ENCODE measurements around the gene PPP5C. TPM values are rescaled to one million over a fixed set of nuclear protein-coding genes. Genes with fewer than 3 reads are reported as not detected.
"Not testable (repeated sequence)": the region's sequence is repeated elsewhere in the genome, so short reads cannot be mapped to it uniquely, and the experiment has no call there.

The PPP5C gene
- total and polyA plus RNA-seq, 3 experiments from 2014 or later = 38.7 to 124 (median 124) TPM

GRCh38 chr19:46411925-46412649, 65.2 kb downstream of the PPP5C start:
- Mint-ChIP-seq H3K4me1 (peaks cover 5 to 25% (median 14%) of the 10 kb centered on the region in 3 donors), H3K4me3 (no peak overlapping the region), H3K9me3 (peaks cover 0 to 2% (median 0%) of the 10 kb centered on the region in 5 donors), H3K27me3 (peaks cover 62 to 76% of the 10 kb centered on the region in 2 donors), H3K36me3 (no peaks in the 10 kb centered on the region), H3K27ac (no peak overlapping the region)
- no peak for DNase-seq
- Histone ChIP-seq H3K27me3 (ENCODE audit: insufficient read depth, low read length, poor library complexity, severe bottlenecking) (peaks cover 26% of the 10 kb centered on the region), H3K4me1 (ENCODE audit: insufficient read depth, low read length) (no peaks in the 10 kb centered on the region), H3K9me3 (ENCODE audit: low read length) (no peaks in the 10 kb centered on the region), H3K36me3 (ENCODE audit: insufficient read depth, low read length) (no peaks in the 10 kb centered on the region), H3K27ac (ENCODE audit: low read depth, low read length) (peak overlapping the region; percentile 73), H3K4me3 (ENCODE audit: low read length) (no peak overlapping the region)
- CTCF ChIA-PET = interaction anchor here (1.2 kb wide), 1 partner anchor 16 kb away, joined by 3 read pairs; no protein-coding TSS in a partner anchor
- POLR2A ChIA-PET = no interaction called here

GRCh38 chr19:46412650-46413261, 65.9 kb downstream of the PPP5C start:
- H3K27me3 ChIP-seq (ENCODE audit: insufficient read depth, low read length, poor library complexity, severe bottlenecking) = peaks cover 26% of the 10 kb centered on the region
- H3K27ac ChIP-seq (ENCODE audit: low read depth, low read length) = peak overlapping the region; percentile 73
- H3K27ac Mint-ChIP-seq = no peak overlapping the region
- ChIA-PET CTCF (no interaction called here), POLR2A (no interaction called here)
- H3K4me1 Mint-ChIP-seq = peaks cover 5 to 25% (median 12%) of the 10 kb centered on the region in 3 donors
- H3K4me3 Mint-ChIP-seq = no peak overlapping the region
- no peak for DNase-seq
- H3K36me3 ChIP-seq (ENCODE audit: insufficient read depth, low read length) = no peaks in the 10 kb centered on the region
- no peaks in the 10 kb centered on the region for H3K4me1 ChIP-seq (ENCODE audit: insufficient read depth, low read length)
- no peak overlapping the region for H3K4me3 ChIP-seq (ENCODE audit: low read length)
- H3K36me3 Mint-ChIP-seq = no peaks in the 10 kb centered on the region
- peaks cover 0 to 2% (median 0%) of the 10 kb centered on the region in 5 donors for H3K9me3 Mint-ChIP-seq
- H3K9me3 ChIP-seq (ENCODE audit: low read length) = no peaks in the 10 kb centered on the region
- H3K27me3 Mint-ChIP-seq = peaks cover 64 to 70% of the 10 kb centered on the region in 2 donors

GRCh38 chr19:46413262-46414031, 66.6 kb downstream of the PPP5C start, which contains the start of gene CCDC8:
TSS of gene CCDC8 (minus strand) at chr19:46413564. CDS start at chr19:46412810, 754 bp downstream.
- DNase-seq = no peak
- Mint-ChIP-seq H3K4me3 (no peak within 1 kb of the TSS), H3K4me1 (peaks cover 4 to 19% (median 5%) of the 10 kb centered on the region in 3 donors), H3K9me3 (peaks cover 0 to 2% (median 0%) of the 10 kb centered on the region in 5 donors), H3K27me3 (peaks cover 59 to 65% of the 10 kb centered on the region in 2 donors), H3K27ac (peak within 1 kb of the TSS in 1 of 8 donors; percentile 76), H3K36me3 (no peaks in the 10 kb centered on the region)
- Histone ChIP-seq H3K4me3 (ENCODE audit: low read length) (no peak within 1 kb of the TSS), H3K36me3 (ENCODE audit: insufficient read depth, low read length) (no peaks in the 10 kb centered on the region), H3K27me3 (ENCODE audit: insufficient read depth, low read length, poor library complexity, severe bottlenecking) (peaks cover 26% of the 10 kb centered on the region), H3K27ac (ENCODE audit: low read depth, low read length) (peak within 1 kb of the TSS; percentile 76), H3K9me3 (ENCODE audit: low read length) (no peaks in the 10 kb centered on the region), H3K4me1 (ENCODE audit: insufficient read depth, low read length) (no peaks in the 10 kb centered on the region)
- CTCF ChIA-PET = no interaction called here
- POLR2A ChIA-PET = no interaction called here

GRCh38 chr19:46414899-46415298, 68.0 kb downstream of the PPP5C start:
- H3K27ac ChIP-seq (ENCODE audit: low read depth, low read length); H3K36me3 ChIP-seq (ENCODE audit: insufficient read depth, low read length); H3K36me3 Mint-ChIP-seq; H3K9me3 Mint-ChIP-seq; H3K9me3 ChIP-seq (ENCODE audit: low read length); POLR2A ChIA-PET; H3K4me3 Mint-ChIP-seq; H3K4me3 ChIP-seq (ENCODE audit: low read length); H3K4me1 ChIP-seq (ENCODE audit: insufficient read depth, low read length); DNase-seq: not testable (repeated sequence)
- H3K27me3 Mint-ChIP-seq = peaks cover 59 to 68% of the 10 kb centered on the region in 2 donors
- peak overlapping the region in 1 of 8 donors; percentile 57 for H3K27ac Mint-ChIP-seq
- CTCF ChIA-PET = interaction anchor here (0.5 kb wide), 1 partner anchor 101 kb away, joined by 3 read pairs; no protein-coding TSS in a partner anchor
- H3K27me3 ChIP-seq (ENCODE audit: insufficient read depth, low read length, poor library complexity, severe bottlenecking) = peaks cover 26% of the 10 kb centered on the region
- H3K4me1 Mint-ChIP-seq = peaks cover 4 to 17% (median 4%) of the 10 kb centered on the region in 3 donors

- POLR2A ChIA-PET, CTCF ChIA-PET: not testable (repeated sequence)
- H3K27me3 Mint-ChIP-seq = peaks cover 55 to 64% of the 10 kb centered on the region in 2 donors
These were observed 69.2 kb downstream of the PPP5C start for GRCh38 chr19:46415804-46416709.

GRCh38 chr19:46420056-46420455, 73.2 kb downstream of the PPP5C start:
- Mint-ChIP-seq H3K27me3 (peaks cover 37 to 55% of the 10 kb centered on the region in 2 donors), H3K9me3 (no peaks in the 10 kb centered on the region), H3K4me1 (peaks cover 2 to 12% (median 4%) of the 10 kb centered on the region in 3 donors), H3K27ac (no peak overlapping the region), H3K4me3 (no peak overlapping the region), H3K36me3 (no peaks in the 10 kb centered on the region)
- Histone ChIP-seq H3K27me3 (ENCODE audit: insufficient read depth, low read length, poor library complexity, severe bottlenecking) (no peaks in the 10 kb centered on the region), H3K27ac (ENCODE audit: low read depth, low read length) (no peak overlapping the region), H3K4me3 (ENCODE audit: low read length) (no peak overlapping the region), H3K4me1 (ENCODE audit: insufficient read depth, low read length) (no peaks in the 10 kb centered on the region), H3K9me3 (ENCODE audit: low read length) (no peaks in the 10 kb centered on the region), H3K36me3 (ENCODE audit: insufficient read depth, low read length) (no peaks in the 10 kb centered on the region)
- ChIA-PET POLR2A (no interaction called here), CTCF (interaction anchor here (2.4 kb wide), 1 partner anchor 18 kb away, joined by 4 read pairs; no protein-coding TSS in a partner anchor)
- no peak for DNase-seq

More at GRCh38 chr19:46415804-46416709, 69.2 kb downstream of the PPP5C start:
- not testable (repeated sequence) for H3K9me3 ChIP-seq (ENCODE audit: low read length); H3K36me3 ChIP-seq (ENCODE audit: insufficient read depth, low read length); H3K4me3 ChIP-seq (ENCODE audit: low read length); H3K27ac ChIP-seq (ENCODE audit: low read depth, low read length); DNase-seq; H3K36me3 Mint-ChIP-seq; H3K4me3 Mint-ChIP-seq; H3K27ac Mint-ChIP-seq; H3K9me3 Mint-ChIP-seq; H3K4me1 ChIP-seq (ENCODE audit: insufficient read depth, low read length)
- peaks cover 18% of the 10 kb centered on the region for H3K27me3 ChIP-seq (ENCODE audit: insufficient read depth, low read length, poor library complexity, severe bottlenecking)
- H3K4me1 Mint-ChIP-seq = peaks cover 4 to 17% (median 4%) of the 10 kb centered on the region in 3 donors

- peaks cover 34 to 57% of the 10 kb centered on the region in 2 donors for H3K27me3 Mint-ChIP-seq
- DNase-seq = no peak
- no peak overlapping the region for H3K27ac Mint-ChIP-seq
- peaks cover 8 to 16% (median 10%) of the 10 kb centered on the region in 3 donors for H3K4me1 Mint-ChIP-seq
- H3K4me3 Mint-ChIP-seq = no peak overlapping the region
- H3K9me3 ChIP-seq (ENCODE audit: low read length) = no peaks in the 10 kb centered on the region
- H3K36me3 Mint-ChIP-seq = no peaks in the 10 kb centered on the region
- CTCF ChIA-PET = interaction anchor here (0.7 kb wide), 1 partner anchor 96 kb away, joined by 3 read pairs; no protein-coding TSS in a partner anchor
- H3K36me3 ChIP-seq (ENCODE audit: insufficient read depth, low read length) = no peaks in the 10 kb centered on the region
- no peaks in the 10 kb centered on the region for H3K9me3 Mint-ChIP-seq
- H3K27ac ChIP-seq (ENCODE audit: low read depth, low read length) = no peak overlapping the region
- POLR2A ChIA-PET = no interaction called here
- peaks cover 11% of the 10 kb centered on the region for H3K27me3 ChIP-seq (ENCODE audit: insufficient read depth, low read length, poor library complexity, severe bottlenecking)
- H3K4me3 ChIP-seq (ENCODE audit: low read length) = no peak overlapping the region
- no peaks in the 10 kb centered on the region for H3K4me1 ChIP-seq (ENCODE audit: insufficient read depth, low read length)
These were observed 75.5 kb downstream of the PPP5C start for GRCh38 chr19:46422344-46422743.

Data from CD8-positive, alpha-beta memory T cell (primary cell).